GM12878 (cell line): ENCODE measurements around the gene FAM227B. TPM values are rescaled to one million over a fixed set of nuclear protein-coding genes. Genes with fewer than 3 reads are reported as not detected.

Experiments used
- ATAC-seq: fragments of 200-7000 bp; cut with Tn5 transposase; 3 replicates; pipeline ENCODE4 v1.9.1; 2020; ENCODE audit warnings: mild to moderate bottlenecking, moderate library complexity
- BruUV-seq: library from RNA; stranded (reverse); fragments of 400-500 nt; replicated peaks from 2 replicates; lab custom pipeline; 2021; lab: Mats Ljungman, UMichigan
- CTCF ChIA-PET: fragments of 300-600 bp; sonication (Branson Sonifier 250); formaldehyde crosslinking; extraction: SDS; loops from one replicate; lab custom pipeline; 2021; ENCODE audit warnings: inconsistent platforms; lab: Yijun Ruan, JAX
- POLR2A ChIA-PET: fragments of 350-600 bp; formaldehyde crosslinking; extraction: SDS; loops from one replicate; lab custom pipeline; 2021; ENCODE audit warnings: inconsistent platforms; lab: Charles Lee
- RAD21 ChIA-PET: fragments of 300-600 bp; sonication (Branson Sonifier 250); formaldehyde crosslinking; loops from one replicate; lab custom pipeline; 2023; ENCODE audit warnings: antibody characterized with exemption; ENCODE audit not compliant: unreplicated experiment; lab: Charles Lee
- SMC1A ChIA-PET: fragments of 300-600 bp; sonication (Branson Sonifier 250); formaldehyde crosslinking; loops from one replicate; lab custom pipeline; 2023; ENCODE audit not compliant: unreplicated experiment, uncharacterized antibody; lab: Charles Lee
- DNase-seq: peaks from one replicate; pipeline ENCODE4 v3.0.0-alpha.2; 2011; ENCODE audit warnings: low read depth, low spot score
- FAIRE-seq: peaks from 3 replicates; lab custom pipeline; 2011; peaks lifted over from hg19 to GRCh38; lab: Jason Lieb, UNC
- H2AFZ ChIP-seq: 2 replicates; pipeline ENCODE4 v1.6.0; 2011; ENCODE audit warnings: low read depth, low read length, control low read depth; ENCODE audit not compliant: control insufficient read depth
- H3K27ac ChIP-seq: 2 replicates; pipeline ENCODE4 v1.5.1; 2011; ENCODE audit warnings: control low read depth; ENCODE audit not compliant: control insufficient read depth, insufficient read depth
- H3K27me3 ChIP-seq, 2 experiments: replicated peaks in 1 of 2; 2 replicates each; pipeline versions ENCODE4 v1.6.0 to v1.6.1; 2011; ENCODE audit warnings: low read length in 1 of 2; ENCODE audit not compliant: control insufficient read depth in 2 of 2, insufficient read depth in 2 of 2
- H3K36me3 ChIP-seq, 2 experiments: 2 replicates each; pipeline ENCODE4 v1.5.1; 2011; ENCODE audit warnings: low read length in 1 of 2; ENCODE audit not compliant: control insufficient read depth in 2 of 2, insufficient read depth in 2 of 2
- H3K4me1 ChIP-seq: 2 replicates; pipeline ENCODE4 v1.6.1; 2011; ENCODE audit warnings: mild to moderate bottlenecking, low read length, moderate library complexity, mixed read lengths; ENCODE audit not compliant: control insufficient read depth, insufficient read depth
- H3K4me2 ChIP-seq: 2 replicates; pipeline ENCODE4 v1.6.0; 2011; ENCODE audit warnings: control low read depth; ENCODE audit not compliant: control insufficient read depth, insufficient read depth
- H3K4me3 ChIP-seq: fragments of 200-600 bp; sonication (generic); 2 replicates; pipeline ENCODE4 v1.5.1; 2016
- H3K79me2 ChIP-seq: 2 replicates; pipeline ENCODE4 v1.6.0; 2011; ENCODE audit warnings: low read length; ENCODE audit not compliant: control insufficient read depth, insufficient read depth
- H3K9ac ChIP-seq: 2 replicates; pipeline ENCODE4 v1.8.0; 2011; ENCODE audit warnings: low read length, control low read depth, mixed read lengths; ENCODE audit not compliant: control insufficient read depth, insufficient read depth
- H3K9me3 ChIP-seq: replicated peaks from 3 replicates; pipeline ENCODE4 v1.5.1; 2011; ENCODE audit warnings: mild to moderate bottlenecking, low read length; ENCODE audit not compliant: control insufficient read depth, insufficient read depth
- H4K20me1 ChIP-seq: 2 replicates; pipeline ENCODE4 v1.6.0; 2011; ENCODE audit not compliant: control insufficient read depth, insufficient read depth
- ASH2L ChIP-seq: fragments of 300-600, 200-600 bp; sonication (generic); IDR thresholded peaks from 2 replicates; pipeline ENCODE4 v1.6.1; 2017; ENCODE audit warnings: low read depth, mild to moderate bottlenecking, borderline replicate concordance
- CEBPZ ChIP-seq: fragments of 150-350 bp; IDR thresholded peaks from 2 replicates; pipeline ENCODE4 v1.6.1; 2016; ENCODE audit warnings: low read depth, low read length
- CHD4 ChIP-seq: fragments of 200-600 bp; sonication (generic); IDR thresholded peaks from 2 replicates; pipeline ENCODE4 v1.6.1; 2016; ENCODE audit warnings: mild to moderate bottlenecking
- NFXL1 ChIP-seq: fragments of 450-650 bp; IDR thresholded peaks from 2 replicates; pipeline ENCODE4 v1.6.1; 2017; ENCODE audit warnings: antibody characterized with exemption, mild to moderate bottlenecking, borderline replicate concordance
- PML ChIP-seq: IDR thresholded peaks from 2 replicates; pipeline ENCODE4 v1.6.1; 2012; ENCODE audit warnings: low read length, inconsistent platforms
- SMAD1 ChIP-seq: fragments of 450-650 bp; IDR thresholded peaks from 2 replicates; pipeline ENCODE4 v1.6.1; 2018; ENCODE audit warnings: mild to moderate bottlenecking, low read depth; ENCODE audit not compliant: partially characterized antibody
- SMC3 ChIP-seq: IDR thresholded peaks from 2 replicates; pipeline ENCODE4 v1.6.1; 2011; ENCODE audit warnings: low read length, improper control_type of control experiment, borderline replicate concordance
- SUZ12 ChIP-seq: fragments of 200-600 bp; sonication (generic); IDR thresholded peaks from one replicate; pipeline ENCODE4 v1.6.1; 2018; ENCODE audit warnings: antibody characterized with exemption, mild to moderate bottlenecking; ENCODE audit not compliant: unreplicated experiment
- TARDBP ChIP-seq: IDR thresholded peaks from 2 replicates; pipeline ENCODE4 v1.6.1; 2016; ENCODE audit warnings: borderline replicate concordance
- TBL1XR1 ChIP-seq: IDR thresholded peaks from 2 replicates; pipeline ENCODE4 v1.6.1; 2012; ENCODE audit warnings: low read depth, low read length, improper control_type of control experiment
- YY1 ChIP-seq: IDR thresholded peaks from 2 replicates; pipeline ENCODE4 v1.6.1; 2011; ENCODE audit warnings: low read depth, mild to moderate bottlenecking, low read length
- WGBS: methylation state at CpG from one replicate; pipeline ENCODE4 v1.1.6; 2016; ENCODE audit warnings: low lambda C conversion rate; ENCODE audit not compliant: insufficient replicate concordance, insufficient coverage; ENCODE audit errors: missing lambda C conversion rate; 5-methylcytosine and 5-hydroxymethylcytosine counted together
- in situ Hi-C: fragments of 300-500 bp; cut with MboI; formaldehyde crosslinking; loops from 9 replicates; pipeline ENCODE4 v1.14.3; 2018; ENCODE audit warnings: mixed read lengths
- intact Hi-C: fragments of 100-400 bp; cut with micrococcal nuclease; formaldehyde crosslinking; loops from one replicate; pipeline ENCODE4 v1.14.2; 2022; ENCODE audit not compliant: unreplicated experiment
- polyA plus RNA-seq, 11 experiments: library from polyadenylated mRNA; depleted of rRNA in 4 of 11; unstranded in 6 of 11; stranded (reverse) in 5 of 11; fragments of >200 nt; fragmentation: Nextera tagmentation in 4 of 11; fragmentation: Illumina TruSeq in 1 of 11; extraction: Ambion mirVana in 4 of 11; extraction: Trizol in 1 of 11; gene quantifications; 1 replicate in 1 of 11; 2 replicates in 10 of 11; pipeline versions ENCODE4 v1.2.1 to v1.2.3, GENCODE V29; 2011 to 2016; ENCODE audit warnings: inconsistent platforms in 2 of 11, missing spikeins in 2 of 11, low read depth in 1 of 11
- total RNA-seq, 4 experiments: library from RNA; depleted of rRNA in 3 of 4; stranded (reverse); fragments of >200 nt in 3 of 4; fragmentation: Illumina TruSeq in 1 of 4; extraction: Trizol in 1 of 4; gene quantifications; 2 replicates each; pipeline versions ENCODE4 v1.2.1 to v1.2.3, GENCODE V29; 2013 to 2021
- TF ChIP-seq, protein P1 (sequence below): fragments of 450-650 bp; IDR thresholded peaks from 2 replicates; pipeline ENCODE4 v1.6.1; 2017; ENCODE audit warnings: mild to moderate bottlenecking, moderate library complexity
- TF ChIP-seq, protein P2 (sequence below): IDR thresholded peaks from 2 replicates; pipeline ENCODE4 v1.6.1; 2012; ENCODE audit warnings: low read depth, low read length, improper control_type of control experiment
- TF ChIP-seq, protein P3 (sequence below): fragments of 450-650 bp; formaldehyde crosslinking; IDR thresholded peaks from 2 replicates; pipeline ENCODE4 v1.5.0; 2022; ENCODE audit warnings: mild to moderate bottlenecking, missing genetic modification characterization

FAM227B gene
- total and polyA plus RNA-seq, 10 of the 15 experiments (the other 5 are each of a cell fraction or from before 2014, with no cell fraction given) = 3.9 to 12.6 (median 6.9) TPM

DNA sequence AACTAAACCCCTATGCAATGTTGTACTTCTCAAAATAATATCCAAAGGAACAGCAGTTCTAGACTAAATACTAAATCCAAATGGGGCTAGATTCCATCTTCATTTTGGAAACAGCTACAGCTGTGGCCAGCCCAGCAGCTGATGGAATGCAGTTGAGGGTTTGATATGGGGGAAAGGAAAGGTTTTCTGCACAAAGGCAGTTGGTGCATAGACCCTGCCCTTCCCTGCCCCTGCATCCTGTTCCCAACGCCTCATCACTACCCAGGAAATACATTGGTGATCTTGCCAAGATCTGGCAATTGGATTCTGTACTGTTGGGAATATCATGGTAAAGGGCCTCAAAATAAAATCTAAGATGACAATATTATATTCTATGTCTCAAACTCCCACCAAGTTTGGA, 44.1 kb upstream of the FAM227B start:
- CTCF ChIA-PET = no interaction called here
- RAD21 ChIA-PET = no interaction called here
- TF ChIP-seq TARDBP (no peak), ASH2L (no peak), NFXL1 (no peak), YY1 (no peak), PML (no peak), SMAD1 (no peak), CHD4 (no peak), CEBPZ (no peak), SUZ12 (no peak), SMC3 (no peak), TBL1XR1 (no peak)
- TF ChIP-seq, protein P1, sequence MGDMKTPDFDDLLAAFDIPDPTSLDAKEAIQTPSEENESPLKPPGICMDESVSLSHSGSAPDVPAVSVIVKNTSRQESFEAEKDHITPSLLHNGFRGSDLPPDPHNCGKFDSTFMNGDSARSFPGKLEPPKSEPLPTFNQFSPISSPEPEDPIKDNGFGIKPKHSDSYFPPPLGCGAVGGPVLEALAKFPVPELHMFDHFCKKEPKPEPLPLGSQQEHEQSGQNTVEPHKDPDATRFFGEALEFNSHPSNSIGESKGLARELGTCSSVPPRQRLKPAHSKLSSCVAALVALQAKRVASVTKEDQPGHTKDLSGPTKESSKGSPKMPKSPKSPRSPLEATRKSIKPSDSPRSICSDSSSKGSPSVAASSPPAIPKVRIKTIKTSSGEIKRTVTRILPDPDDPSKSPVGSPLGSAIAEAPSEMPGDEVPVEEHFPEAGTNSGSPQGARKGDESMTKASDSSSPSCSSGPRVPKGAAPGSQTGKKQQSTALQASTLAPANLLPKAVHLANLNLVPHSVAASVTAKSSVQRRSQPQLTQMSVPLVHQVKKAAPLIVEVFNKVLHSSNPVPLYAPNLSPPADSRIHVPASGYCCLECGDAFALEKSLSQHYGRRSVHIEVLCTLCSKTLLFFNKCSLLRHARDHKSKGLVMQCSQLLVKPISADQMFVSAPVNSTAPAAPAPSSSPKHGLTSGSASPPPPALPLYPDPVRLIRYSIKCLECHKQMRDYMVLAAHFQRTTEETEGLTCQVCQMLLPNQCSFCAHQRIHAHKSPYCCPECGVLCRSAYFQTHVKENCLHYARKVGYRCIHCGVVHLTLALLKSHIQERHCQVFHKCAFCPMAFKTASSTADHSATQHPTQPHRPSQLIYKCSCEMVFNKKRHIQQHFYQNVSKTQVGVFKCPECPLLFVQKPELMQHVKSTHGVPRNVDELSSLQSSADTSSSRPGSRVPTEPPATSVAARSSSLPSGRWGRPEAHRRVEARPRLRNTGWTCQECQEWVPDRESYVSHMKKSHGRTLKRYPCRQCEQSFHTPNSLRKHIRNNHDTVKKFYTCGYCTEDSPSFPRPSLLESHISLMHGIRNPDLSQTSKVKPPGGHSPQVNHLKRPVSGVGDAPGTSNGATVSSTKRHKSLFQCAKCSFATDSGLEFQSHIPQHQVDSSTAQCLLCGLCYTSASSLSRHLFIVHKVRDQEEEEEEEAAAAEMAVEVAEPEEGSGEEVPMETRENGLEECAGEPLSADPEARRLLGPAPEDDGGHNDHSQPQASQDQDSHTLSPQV = no peak
- TF ChIP-seq, protein P2, sequence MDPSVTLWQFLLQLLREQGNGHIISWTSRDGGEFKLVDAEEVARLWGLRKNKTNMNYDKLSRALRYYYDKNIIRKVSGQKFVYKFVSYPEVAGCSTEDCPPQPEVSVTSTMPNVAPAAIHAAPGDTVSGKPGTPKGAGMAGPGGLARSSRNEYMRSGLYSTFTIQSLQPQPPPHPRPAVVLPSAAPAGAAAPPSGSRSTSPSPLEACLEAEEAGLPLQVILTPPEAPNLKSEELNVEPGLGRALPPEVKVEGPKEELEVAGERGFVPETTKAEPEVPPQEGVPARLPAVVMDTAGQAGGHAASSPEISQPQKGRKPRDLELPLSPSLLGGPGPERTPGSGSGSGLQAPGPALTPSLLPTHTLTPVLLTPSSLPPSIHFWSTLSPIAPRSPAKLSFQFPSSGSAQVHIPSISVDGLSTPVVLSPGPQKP = no peak
- TF ChIP-seq, protein P3, sequence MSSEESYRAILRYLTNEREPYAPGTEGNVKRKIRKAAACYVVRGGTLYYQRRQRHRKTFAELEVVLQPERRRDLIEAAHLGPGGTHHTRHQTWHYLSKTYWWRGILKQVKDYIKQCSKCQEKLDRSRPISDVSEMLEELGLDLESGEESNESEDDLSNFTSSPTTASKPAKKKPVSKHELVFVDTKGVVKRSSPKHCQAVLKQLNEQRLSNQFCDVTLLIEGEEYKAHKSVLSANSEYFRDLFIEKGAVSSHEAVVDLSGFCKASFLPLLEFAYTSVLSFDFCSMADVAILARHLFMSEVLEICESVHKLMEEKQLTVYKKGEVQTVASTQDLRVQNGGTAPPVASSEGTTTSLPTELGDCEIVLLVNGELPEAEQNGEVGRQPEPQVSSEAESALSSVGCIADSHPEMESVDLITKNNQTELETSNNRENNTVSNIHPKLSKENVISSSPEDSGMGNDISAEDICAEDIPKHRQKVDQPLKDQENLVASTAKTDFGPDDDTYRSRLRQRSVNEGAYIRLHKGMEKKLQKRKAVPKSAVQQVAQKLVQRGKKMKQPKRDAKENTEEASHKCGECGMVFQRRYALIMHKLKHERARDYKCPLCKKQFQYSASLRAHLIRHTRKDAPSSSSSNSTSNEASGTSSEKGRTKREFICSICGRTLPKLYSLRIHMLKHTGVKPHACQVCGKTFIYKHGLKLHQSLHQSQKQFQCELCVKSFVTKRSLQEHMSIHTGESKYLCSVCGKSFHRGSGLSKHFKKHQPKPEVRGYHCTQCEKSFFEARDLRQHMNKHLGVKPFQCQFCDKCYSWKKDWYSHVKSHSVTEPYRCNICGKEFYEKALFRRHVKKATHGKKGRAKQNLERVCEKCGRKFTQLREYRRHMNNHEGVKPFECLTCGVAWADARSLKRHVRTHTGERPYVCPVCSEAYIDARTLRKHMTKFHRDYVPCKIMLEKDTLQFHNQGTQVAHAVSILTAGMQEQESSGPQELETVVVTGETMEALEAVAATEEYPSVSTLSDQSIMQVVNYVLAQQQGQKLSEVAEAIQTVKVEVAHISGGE (CRISPR knock-in tag) = no peak

More for the DNA sequence above, 44.1 kb upstream of the FAM227B start:
- SMC1A ChIA-PET = no interaction called here
- in situ Hi-C loops (no loop called here), intact Hi-C loops (no loop called here)
- no peak for FAIRE-seq
- WGBS = 50% methylated on average over 1 of the region's 1 CpG
- Histone ChIP-seq H2AFZ (no peak overlapping the region), H3K4me1 (no peaks in the 10 kb centered on the region), H3K27me3 (no peaks in the 10 kb centered on the region), H3K36me3 (no peaks in the 10 kb centered on the region), H3K4me2 (no peak overlapping the region), H3K79me2 (no peaks in the 10 kb centered on the region), H3K9me3 (no peaks in the 10 kb centered on the region), H3K27ac (no peak overlapping the region), H3K9ac (no peak overlapping the region), H4K20me1 (no peaks in the 10 kb centered on the region), H3K4me3 (no peak overlapping the region)
- DNase-seq = no peak
- POLR2A ChIA-PET = no interaction called here
- BruUV-seq = no TSS peak
- no peak for ATAC-seq
